HepG2 (cell line): ENCODE results near the gene TRABD. TPM values are rescaled to one million over a fixed set of nuclear protein-coding genes. Genes with fewer than 3 reads are reported as not detected.

ENCODE experiments used
- FOXA1 ChIP-seq, 2 experiments: fragments of 450-650 bp in 1 of 2; sonication (generic) in 1 of 2; formaldehyde crosslinking in 1 of 2; IDR thresholded peaks; 2 replicates each; pipeline versions ENCODE4 v1.4.0 to v1.6.1; 2016 to 2020; ENCODE audit warnings: missing genetic modification reagents in 1 of 2
- FOXC1 ChIP-seq: sonication (generic); formaldehyde crosslinking; IDR thresholded peaks from 2 replicates; pipeline ENCODE4 v1.8.0; 2022; ENCODE audit warnings: mild to moderate bottlenecking, missing genetic modification reagents, borderline replicate concordance
- HIVEP1 ChIP-seq: sonication (generic); formaldehyde crosslinking; IDR thresholded peaks from 2 replicates; pipeline ENCODE4 v1.4.0; 2020; ENCODE audit warnings: mild to moderate bottlenecking, missing genetic modification reagents
- MAF1 ChIP-seq: sonication (generic); formaldehyde crosslinking; IDR thresholded peaks from 2 replicates; pipeline ENCODE4 v1.5.0; 2020; ENCODE audit warnings: missing genetic modification reagents, borderline replicate concordance
- NKX3-1 ChIP-seq: sonication (generic); formaldehyde crosslinking; IDR thresholded peaks from 2 replicates; pipeline ENCODE4 v1.5.0; 2020; ENCODE audit warnings: missing genetic modification reagents
- NONO ChIP-seq, 2 experiments: fragments of 450-650 bp in 1 of 2; sonication (generic) in 1 of 2; formaldehyde crosslinking in 1 of 2; IDR thresholded peaks in 1 of 2; conservative IDR thresholded peaks in 1 of 2; 2 replicates each; pipeline versions ENCODE4 v1.6.1 to v1.8.0; 2017 to 2022; ENCODE audit warnings: mild to moderate bottlenecking in 1 of 2, missing genetic modification reagents in 1 of 2, moderate library complexity in 1 of 2
- POGZ ChIP-seq: sonication (generic); formaldehyde crosslinking; IDR thresholded peaks from 2 replicates; pipeline ENCODE4 v1.4.0; 2020; ENCODE audit warnings: mild to moderate bottlenecking, missing genetic modification reagents
- RFX5 ChIP-seq: IDR thresholded peaks from 2 replicates; pipeline ENCODE4 v1.6.1; 2011; ENCODE audit warnings: low read depth, low read length, improper control_type of control experiment
- SKI ChIP-seq: fragments of 450-650 bp; IDR thresholded peaks from one replicate; pipeline ENCODE4 v1.6.1; 2018; ENCODE audit warnings: mild to moderate bottlenecking; ENCODE audit not compliant: partially characterized antibody
- SP1 ChIP-seq, 2 experiments: fragments of 450-650 bp in 1 of 2; sonication (generic) in 1 of 2; formaldehyde crosslinking in 1 of 2; IDR thresholded peaks; 2 replicates each; pipeline versions ENCODE4 v1.4.0 to v1.6.1; 2016 to 2020; ENCODE audit warnings: missing genetic modification reagents in 1 of 2
- ZNF10 ChIP-seq: sonication (generic); formaldehyde crosslinking; IDR thresholded peaks from 2 replicates; pipeline ENCODE4 v1.4.0; 2020; ENCODE audit warnings: mild to moderate bottlenecking, low read depth, missing genetic modification reagents, borderline replicate concordance
- ZNF124 ChIP-seq: sonication (generic); formaldehyde crosslinking; IDR thresholded peaks from 2 replicates; pipeline ENCODE4 v1.4.0; 2020; ENCODE audit warnings: missing genetic modification reagents
- ZNF207 ChIP-seq: fragments of 450-650 bp; IDR thresholded peaks from 2 replicates; pipeline ENCODE4 v1.6.1; 2016; ENCODE audit warnings: antibody characterized with exemption, borderline replicate concordance
- ZSCAN25 ChIP-seq: sonication (generic); formaldehyde crosslinking; IDR thresholded peaks from 2 replicates; pipeline ENCODE4 v1.8.0; 2022; ENCODE audit warnings: mild to moderate bottlenecking, missing genetic modification reagents
- polyA plus RNA-seq, 8 experiments: library from polyadenylated mRNA; depleted of rRNA in 3 of 8; stranded (reverse) in 7 of 8; unstranded in 1 of 8; fragments of >200 nt; fragmentation: Illumina TruSeq in 4 of 8; extraction: Trizol in 4 of 8; gene quantifications; 2 replicates each; pipeline versions ENCODE4 v1.2.1 to v1.2.3, GENCODE V29; 2011 to 2016; ENCODE audit warnings: low read depth in 4 of 8, missing spikeins in 1 of 8, mixed read lengths in 1 of 8; ENCODE audit not compliant: insufficient read depth in 1 of 8
- total RNA-seq, 5 experiments: library from RNA; depleted of rRNA; stranded (reverse); fragments of >200 nt; fragmentation: Illumina TruSeq; extraction: Trizol; gene quantifications; 2 replicates each; pipeline ENCODE4 v1.2.3, GENCODE V29; 2016; ENCODE audit warnings: low read depth in 1 of 5
- TF ChIP-seq, protein P1 (sequence below): IDR thresholded peaks from 2 replicates; pipeline ENCODE4 v1.6.1; 2016
- TF ChIP-seq, protein P2 (sequence below): sonication (generic); formaldehyde crosslinking; IDR thresholded peaks from 2 replicates; pipeline ENCODE4 v1.5.0; 2020; ENCODE audit warnings: missing genetic modification reagents
- TF ChIP-seq, protein P3 (sequence below): sonication (generic); formaldehyde crosslinking; IDR thresholded peaks from 2 replicates; pipeline ENCODE4 v1.4.0; 2020; ENCODE audit warnings: missing genetic modification reagents
- TF ChIP-seq, protein P4 (sequence below): sonication (generic); formaldehyde crosslinking; IDR thresholded peaks from 2 replicates; pipeline ENCODE4 v1.8.1; 2022; ENCODE audit warnings: low read depth, mild to moderate bottlenecking, missing genetic modification reagents
- TF ChIP-seq, protein P5 (sequence below): sonication (generic); formaldehyde crosslinking; IDR thresholded peaks from 2 replicates; pipeline ENCODE4 v1.8.1; 2023; ENCODE audit warnings: mild to moderate bottlenecking, inconsistent platforms, moderate library complexity, missing genetic modification reagents, borderline replicate concordance

TRABD gene
- total and polyA plus RNA-seq, 2 of the 13 experiments (the other 11 are each of a cell fraction or from before 2014, with no cell fraction given): 21.5 to 28.9 TPM

DNA sequence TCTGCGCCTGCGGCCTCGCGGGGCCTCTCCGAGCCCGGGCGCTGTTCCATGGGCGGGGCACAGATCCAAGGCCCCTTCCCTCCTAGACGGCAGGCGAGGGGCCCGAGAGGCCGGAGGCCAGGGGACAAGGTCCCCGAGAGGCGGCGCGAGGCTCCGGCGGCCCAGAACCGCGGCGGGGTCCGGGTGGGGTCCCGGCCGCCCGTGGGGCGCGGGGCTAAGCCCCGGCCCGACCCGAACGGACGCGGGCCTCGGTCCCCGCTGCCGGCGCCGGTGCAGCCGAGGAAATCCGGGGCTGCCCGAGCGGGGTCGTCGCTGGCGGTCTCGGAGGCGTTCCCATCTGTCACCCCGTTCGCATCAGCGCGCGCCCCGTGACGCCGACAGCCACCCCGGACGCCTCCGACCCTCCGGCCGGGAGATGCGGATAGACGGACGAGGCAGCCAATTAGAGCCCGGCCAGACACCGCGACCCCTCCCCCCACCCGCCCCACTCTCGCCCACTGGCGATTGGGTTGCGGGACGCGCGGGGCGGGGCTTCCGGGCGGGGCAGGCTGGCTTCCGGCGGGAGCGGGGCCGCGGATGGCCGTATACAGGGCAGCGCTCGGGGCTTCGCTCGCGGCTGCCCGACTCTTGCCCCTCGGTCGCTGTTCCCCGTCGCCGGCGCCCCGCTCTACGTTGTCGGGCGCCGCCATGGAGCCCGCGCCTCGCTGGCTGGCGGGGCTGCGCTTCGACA, 14.9 kb downstream of the TRABD start, which contains the start of gene SELENOO (continued):
- TF ChIP-seq, protein P1, sequence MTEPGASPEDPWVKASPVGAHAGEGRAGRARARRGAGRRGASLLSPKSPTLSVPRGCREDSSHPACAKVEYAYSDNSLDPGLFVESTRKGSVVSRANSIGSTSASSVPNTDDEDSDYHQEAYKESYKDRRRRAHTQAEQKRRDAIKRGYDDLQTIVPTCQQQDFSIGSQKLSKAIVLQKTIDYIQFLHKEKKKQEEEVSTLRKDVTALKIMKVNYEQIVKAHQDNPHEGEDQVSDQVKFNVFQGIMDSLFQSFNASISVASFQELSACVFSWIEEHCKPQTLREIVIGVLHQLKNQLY (CRISPR knock-in tag): no peak
- TF ChIP-seq, protein P2, sequence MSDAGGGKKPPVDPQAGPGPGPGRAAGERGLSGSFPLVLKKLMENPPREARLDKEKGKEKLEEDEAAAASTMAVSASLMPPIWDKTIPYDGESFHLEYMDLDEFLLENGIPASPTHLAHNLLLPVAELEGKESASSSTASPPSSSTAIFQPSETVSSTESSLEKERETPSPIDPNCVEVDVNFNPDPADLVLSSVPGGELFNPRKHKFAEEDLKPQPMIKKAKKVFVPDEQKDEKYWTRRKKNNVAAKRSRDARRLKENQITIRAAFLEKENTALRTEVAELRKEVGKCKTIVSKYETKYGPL (CRISPR knock-in tag): no peak
- TF ChIP-seq ZNF207 (no peak), ZSCAN25 (CRISPR knock-in tag) (no peak), SKI (no peak), POGZ (CRISPR knock-in tag) (no peak), NKX3-1 (no peak), FOXC1 (CRISPR knock-in tag) (no peak), MAF1 (CRISPR knock-in tag) (no peak), ZNF10 (CRISPR knock-in tag) (no peak), SP1 (IDR thresholded peaks at IDR 0.05) (no peak), SP1 (CRISPR knock-in tag; IDR thresholded peaks at IDR 0.05) (peak; percentile 82), FOXA1 (IDR thresholded peaks at IDR 0.05) (no peak), FOXA1 (CRISPR knock-in tag; IDR thresholded peaks at IDR 0.05) (no peak), HIVEP1 (CRISPR knock-in tag) (no peak), NONO (IDR thresholded peaks at IDR 0.05) (no peak), NONO (CRISPR knock-in tag; conservative IDR thresholded peaks at IDR 0.05) (peak; percentile 54; the same call in 1 of the 2 replicates), RFX5 (no peak), ZNF124 (CRISPR knock-in tag) (no peak)
- TF ChIP-seq, protein P3, sequence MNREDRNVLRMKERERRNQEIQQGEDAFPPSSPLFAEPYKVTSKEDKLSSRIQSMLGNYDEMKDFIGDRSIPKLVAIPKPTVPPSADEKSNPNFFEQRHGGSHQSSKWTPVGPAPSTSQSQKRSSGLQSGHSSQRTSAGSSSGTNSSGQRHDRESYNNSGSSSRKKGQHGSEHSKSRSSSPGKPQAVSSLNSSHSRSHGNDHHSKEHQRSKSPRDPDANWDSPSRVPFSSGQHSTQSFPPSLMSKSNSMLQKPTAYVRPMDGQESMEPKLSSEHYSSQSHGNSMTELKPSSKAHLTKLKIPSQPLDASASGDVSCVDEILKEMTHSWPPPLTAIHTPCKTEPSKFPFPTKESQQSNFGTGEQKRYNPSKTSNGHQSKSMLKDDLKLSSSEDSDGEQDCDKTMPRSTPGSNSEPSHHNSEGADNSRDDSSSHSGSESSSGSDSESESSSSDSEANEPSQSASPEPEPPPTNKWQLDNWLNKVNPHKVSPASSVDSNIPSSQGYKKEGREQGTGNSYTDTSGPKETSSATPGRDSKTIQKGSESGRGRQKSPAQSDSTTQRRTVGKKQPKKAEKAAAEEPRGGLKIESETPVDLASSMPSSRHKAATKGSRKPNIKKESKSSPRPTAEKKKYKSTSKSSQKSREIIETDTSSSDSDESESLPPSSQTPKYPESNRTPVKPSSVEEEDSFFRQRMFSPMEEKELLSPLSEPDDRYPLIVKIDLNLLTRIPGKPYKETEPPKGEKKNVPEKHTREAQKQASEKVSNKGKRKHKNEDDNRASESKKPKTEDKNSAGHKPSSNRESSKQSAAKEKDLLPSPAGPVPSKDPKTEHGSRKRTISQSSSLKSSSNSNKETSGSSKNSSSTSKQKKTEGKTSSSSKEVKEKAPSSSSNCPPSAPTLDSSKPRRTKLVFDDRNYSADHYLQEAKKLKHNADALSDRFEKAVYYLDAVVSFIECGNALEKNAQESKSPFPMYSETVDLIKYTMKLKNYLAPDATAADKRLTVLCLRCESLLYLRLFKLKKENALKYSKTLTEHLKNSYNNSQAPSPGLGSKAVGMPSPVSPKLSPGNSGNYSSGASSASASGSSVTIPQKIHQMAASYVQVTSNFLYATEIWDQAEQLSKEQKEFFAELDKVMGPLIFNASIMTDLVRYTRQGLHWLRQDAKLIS: no peak
- TF ChIP-seq, protein P4, sequence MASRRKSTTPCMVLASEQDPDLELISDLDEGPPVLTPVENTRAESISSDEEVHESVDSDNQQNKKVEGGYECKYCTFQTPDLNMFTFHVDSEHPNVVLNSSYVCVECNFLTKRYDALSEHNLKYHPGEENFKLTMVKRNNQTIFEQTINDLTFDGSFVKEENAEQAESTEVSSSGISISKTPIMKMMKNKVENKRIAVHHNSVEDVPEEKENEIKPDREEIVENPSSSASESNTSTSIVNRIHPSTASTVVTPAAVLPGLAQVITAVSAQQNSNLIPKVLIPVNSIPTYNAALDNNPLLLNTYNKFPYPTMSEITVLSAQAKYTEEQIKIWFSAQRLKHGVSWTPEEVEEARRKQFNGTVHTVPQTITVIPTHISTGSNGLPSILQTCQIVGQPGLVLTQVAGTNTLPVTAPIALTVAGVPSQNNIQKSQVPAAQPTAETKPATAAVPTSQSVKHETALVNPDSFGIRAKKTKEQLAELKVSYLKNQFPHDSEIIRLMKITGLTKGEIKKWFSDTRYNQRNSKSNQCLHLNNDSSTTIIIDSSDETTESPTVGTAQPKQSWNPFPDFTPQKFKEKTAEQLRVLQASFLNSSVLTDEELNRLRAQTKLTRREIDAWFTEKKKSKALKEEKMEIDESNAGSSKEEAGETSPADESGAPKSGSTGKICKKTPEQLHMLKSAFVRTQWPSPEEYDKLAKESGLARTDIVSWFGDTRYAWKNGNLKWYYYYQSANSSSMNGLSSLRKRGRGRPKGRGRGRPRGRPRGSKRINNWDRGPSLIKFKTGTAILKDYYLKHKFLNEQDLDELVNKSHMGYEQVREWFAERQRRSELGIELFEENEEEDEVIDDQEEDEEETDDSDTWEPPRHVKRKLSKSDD (CRISPR knock-in tag): no peak
- TF ChIP-seq, protein P5, sequence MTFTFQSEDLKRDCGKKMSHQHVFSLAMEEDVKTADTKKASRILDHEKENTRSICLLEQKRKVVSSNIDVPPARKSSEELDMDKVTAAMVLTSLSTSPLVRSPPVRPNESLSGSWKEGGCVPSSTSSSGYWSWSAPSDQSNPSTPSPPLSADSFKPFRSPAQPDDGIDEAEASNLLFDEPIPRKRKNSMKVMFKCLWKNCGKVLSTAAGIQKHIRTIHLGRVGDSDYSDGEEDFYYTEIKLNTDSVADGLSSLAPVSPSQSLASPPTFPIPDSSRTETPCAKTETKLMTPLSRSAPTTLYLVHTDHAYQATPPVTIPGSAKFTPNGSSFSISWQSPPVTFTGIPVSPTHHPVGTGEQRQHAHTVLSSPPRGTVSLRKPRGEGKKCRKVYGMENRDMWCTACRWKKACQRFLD (CRISPR knock-in tag): no peak
